Activated naive CD8-positive, alpha-beta T cell treated with anti-CD3 and anti-CD28 coated beads, Interleukin-2, amount 10 ng/mL, durations not matched to agents 7 days and 5 days (primary cell): ENCODE results near the gene C15orf40. TPM values are rescaled to one million over a fixed set of nuclear protein-coding genes. Genes with fewer than 3 reads are reported as not detected.
A peak's percentile ranks its signal among the peaks of the same experiment; 100 is the strongest.
"Not testable (repeated sequence)": the region's sequence is repeated elsewhere in the genome, so short reads cannot be mapped to it uniquely, and the experiment has no call there.

Source experiments
- ATAC-seq: fragments of 150-1000 bp; cut with Tn5 transposase; one replicate; pipeline ENCODE4 v1.10.0; 2021; ENCODE audit warnings: low read depth, moderate library complexity
- POLR2A ChIA-PET: fragments of 350-600 bp; sonication (Branson Sonifier 250); formaldehyde crosslinking; loops from one replicate; lab custom pipeline; 2021; ENCODE audit warnings: antibody characterized with exemption; lab: Charles Lee
- DNase-seq: peaks from one replicate; pipeline ENCODE4 v3.0.0; 2021
- H3K27ac Mint-ChIP-seq: one replicate; pipeline ENCODE4 v1.8.0; 2022; ENCODE audit warnings: mild to moderate bottlenecking, mixed read lengths
- H3K27me3 Mint-ChIP-seq: one replicate; pipeline ENCODE4 v1.8.0; 2022; ENCODE audit warnings: mild to moderate bottlenecking, moderate library complexity, mixed read lengths
- H3K36me3 Mint-ChIP-seq: one replicate; pipeline ENCODE4 v1.8.0; 2021; ENCODE audit warnings: mild to moderate bottlenecking, mixed read lengths
- H3K4me1 Mint-ChIP-seq: one replicate; pipeline ENCODE4 v1.8.0; 2021; ENCODE audit warnings: mixed read lengths
- H3K4me3 Mint-ChIP-seq: one replicate; pipeline ENCODE4 v1.8.0; 2022; ENCODE audit warnings: mild to moderate bottlenecking, moderate library complexity, mixed read lengths
- H3K9me3 Mint-ChIP-seq: one replicate; pipeline ENCODE4 v1.8.0; 2021; ENCODE audit warnings: mixed read lengths
- total RNA-seq, 2 experiments: library from RNA; stranded (reverse); gene quantifications; one replicate each; pipeline ENCODE4 v1.2.3, GENCODE V29; 2021

Gene C15orf40
- total RNA-seq, 2 experiments from 2014 or later, result 28.5 to 35.4 TPM

- H3K27me3 Mint-ChIP-seq, result no peaks in the 10 kb centered on the region
- ATAC-seq, result no peak
- no peak for DNase-seq
- H3K9me3 Mint-ChIP-seq, result no peaks in the 10 kb centered on the region
- POLR2A ChIA-PET, result interaction anchor here (1.1 kb wide), 2 partner anchors 20 to 49 kb away, joined by 3 to 4 read pairs; no protein-coding TSS in a partner anchor
- peaks cover 38% of the 10 kb centered on the region for H3K4me1 Mint-ChIP-seq
- H3K4me3 Mint-ChIP-seq, result no peak overlapping the region
- no peak overlapping the region for H3K27ac Mint-ChIP-seq
- H3K36me3 Mint-ChIP-seq, result peaks cover 16% of the 10 kb centered on the region
Measured at GRCh38 chr15:83014205-83014653, 2.8 kb upstream of the C15orf40 start.

GRCh38 chr15:83012636-83013035 lies 1.2 kb upstream of the C15orf40 start:
- no peaks in the 10 kb centered on the region for H3K27me3 Mint-ChIP-seq
- no peaks in the 10 kb centered on the region for H3K9me3 Mint-ChIP-seq
- no peak for DNase-seq
- H3K4me1 Mint-ChIP-seq, result peaks cover 38% of the 10 kb centered on the region
- peak overlapping the region; percentile 99 for H3K4me3 Mint-ChIP-seq
- H3K36me3 Mint-ChIP-seq, result peaks cover 16% of the 10 kb centered on the region
- POLR2A ChIA-PET, result interaction anchor here (1.1 to 1.3 kb wide), 2 partner anchors 50 to 473 kb away, joined by 3 to 4 read pairs; partner anchors contain the start of gene RPS17
- peak overlapping the region; percentile 98 for H3K27ac Mint-ChIP-seq
- no peak for ATAC-seq

- ATAC-seq, result no peak
- H3K4me3 Mint-ChIP-seq, result peak overlapping the region; percentile 99
- POLR2A ChIA-PET, result interaction anchor here (0.5 to 1.9 kb wide), 11 partner anchors 10 to 472 kb away, joined by 3 to 25 read pairs (median 6); partner anchors contain the start of genes BTBD1, RPS17 and TM6SF1
- peaks cover 14% of the 10 kb centered on the region for H3K36me3 Mint-ChIP-seq
- no peaks in the 10 kb centered on the region for H3K9me3 Mint-ChIP-seq
- H3K27me3 Mint-ChIP-seq, result no peaks in the 10 kb centered on the region
- H3K27ac Mint-ChIP-seq, result peak overlapping the region; percentile 98
- no peak for DNase-seq
- peaks cover 38% of the 10 kb centered on the region for H3K4me1 Mint-ChIP-seq
Measured at GRCh38 chr15:83012076-83012426, 612 bp upstream of the C15orf40 start.

GRCh38 chr15:83010709-83011270 lies 649 bp downstream of the C15orf40 start:
- ATAC-seq (peak; percentile 63), DNase-seq (peak; percentile 79)
- H3K9me3 Mint-ChIP-seq, result no peaks in the 10 kb centered on the region
- H3K4me3 Mint-ChIP-seq, result peak overlapping the region; percentile 99
- H3K27me3 Mint-ChIP-seq, result no peaks in the 10 kb centered on the region
- H3K27ac Mint-ChIP-seq, result peak overlapping the region; percentile 98
- H3K36me3 Mint-ChIP-seq, result peaks cover 12% of the 10 kb centered on the region
- POLR2A ChIA-PET, result interaction anchor here (0.5 to 1.9 kb wide), 15 partner anchors 8 to 471 kb away, joined by 3 to 25 read pairs (median 6); partner anchors contain the start of genes BTBD1, RAMAC, RPS17 and TM6SF1
- H3K4me1 Mint-ChIP-seq, result peaks cover 38% of the 10 kb centered on the region

- H3K4me1 Mint-ChIP-seq, H3K36me3 Mint-ChIP-seq, ATAC-seq, DNase-seq, H3K27ac Mint-ChIP-seq, H3K9me3 Mint-ChIP-seq, H3K27me3 Mint-ChIP-seq, H3K4me3 Mint-ChIP-seq: not testable (repeated sequence)
- POLR2A ChIA-PET, result interaction anchor here (0.5 to 1.8 kb wide), 5 partner anchors 15 to 461 kb away, joined by 3 to 7 read pairs (median 3); partner anchors contain the start of gene RAMAC
Measured at GRCh38 chr15:83000672-83001031, 10.8 kb downstream of the C15orf40 start.

GRCh38 chr15:82999905-83000671 lies 11.4 kb downstream of the C15orf40 start:
- no peaks in the 10 kb centered on the region for H3K27me3 Mint-ChIP-seq
- H3K27ac Mint-ChIP-seq, result peak overlapping the region; percentile 78

GRCh38 chr15:82999426-82999825 lies 12.0 kb downstream of the C15orf40 start:
- H3K36me3 Mint-ChIP-seq, result no peaks in the 10 kb centered on the region
- DNase-seq (no peak), ATAC-seq (no peak)
- POLR2A ChIA-PET, result interaction anchor here (1.4 to 1.8 kb wide), 3 partner anchors 14 to 460 kb away, joined by 3 to 7 read pairs (median 6); partner anchors contain the start of gene RAMAC
- H3K9me3 Mint-ChIP-seq, result no peaks in the 10 kb centered on the region
- peaks cover 6% of the 10 kb centered on the region for H3K4me1 Mint-ChIP-seq
- H3K27ac Mint-ChIP-seq, result no peak overlapping the region
- H3K27me3 Mint-ChIP-seq, result no peaks in the 10 kb centered on the region
- H3K4me3 Mint-ChIP-seq, result no peak overlapping the region

More at GRCh38 chr15:82999905-83000671, 11.4 kb downstream of the C15orf40 start:
- H3K36me3 Mint-ChIP-seq, result no peaks in the 10 kb centered on the region
- no peaks in the 10 kb centered on the region for H3K9me3 Mint-ChIP-seq
- POLR2A ChIA-PET, result interaction anchor here (0.5 to 1.8 kb wide), 5 partner anchors 14 to 461 kb away, joined by 3 to 7 read pairs (median 3); partner anchors contain the start of gene RAMAC
- H3K4me3 Mint-ChIP-seq, result peak overlapping the region; percentile 86
- DNase-seq (peak; percentile 37), ATAC-seq (peak; percentile 91)
- H3K4me1 Mint-ChIP-seq, result peaks cover 6% of the 10 kb centered on the region

GRCh38 chr15:82995938-82996337 lies 15.5 kb downstream of the C15orf40 start:
- H3K27me3 Mint-ChIP-seq, result no peaks in the 10 kb centered on the region
- POLR2A ChIA-PET, result no interaction called here
- H3K27ac Mint-ChIP-seq, result no peak overlapping the region
- H3K4me1 Mint-ChIP-seq, result peaks cover 8% of the 10 kb centered on the region
- H3K36me3 Mint-ChIP-seq, result peaks cover 4% of the 10 kb centered on the region
- no peak overlapping the region for H3K4me3 Mint-ChIP-seq
- DNase-seq (no peak), ATAC-seq (no peak)
- H3K9me3 Mint-ChIP-seq, result no peaks in the 10 kb centered on the region

- POLR2A ChIA-PET, result no interaction called here
- Mint-ChIP-seq H3K4me3 (no peak overlapping the region), H3K27me3 (no peaks in the 10 kb centered on the region), H3K36me3 (peaks cover 8% of the 10 kb centered on the region), H3K4me1 (peaks cover 7% of the 10 kb centered on the region), H3K27ac (no peak overlapping the region), H3K9me3 (no peaks in the 10 kb centered on the region)
- no peak for DNase-seq
- ATAC-seq, result no peak
Measured at GRCh38 chr15:82995076-82995475, 16.4 kb downstream of the C15orf40 start.

- Mint-ChIP-seq H3K36me3 (peaks cover 14% of the 10 kb centered on the region), H3K4me3 (no peak overlapping the region), H3K9me3 (no peaks in the 10 kb centered on the region), H3K27me3 (no peaks in the 10 kb centered on the region), H3K4me1 (peaks cover 10% of the 10 kb centered on the region), H3K27ac (no peak overlapping the region)
- no peak for DNase-seq
- ATAC-seq, result no peak
- POLR2A ChIA-PET, result no interaction called here
Measured at GRCh38 chr15:82993144-82993543, 18.3 kb downstream of the C15orf40 start.

- Mint-ChIP-seq H3K9me3 (no peaks in the 10 kb centered on the region), H3K4me1 (peaks cover 11% of the 10 kb centered on the region), H3K4me3 (no peak overlapping the region), H3K36me3 (peaks cover 16% of the 10 kb centered on the region), H3K27me3 (no peaks in the 10 kb centered on the region), H3K27ac (no peak overlapping the region)
- ATAC-seq (no peak), DNase-seq (no peak)
- POLR2A ChIA-PET, result no interaction called here
Measured at GRCh38 chr15:82992436-82992998, 18.9 kb downstream of the C15orf40 start.

- H3K36me3 Mint-ChIP-seq, result peaks cover 24% of the 10 kb centered on the region
- H3K9me3 Mint-ChIP-seq, result no peaks in the 10 kb centered on the region
- H3K27ac Mint-ChIP-seq, result peak overlapping the region; percentile 98
- DNase-seq (no peak), ATAC-seq (peak; percentile 42)
- POLR2A ChIA-PET, result interaction anchor here (1.2 to 2.3 kb wide), 9 partner anchors 13 to 446 kb away, joined by 3 to 17 read pairs (median 7); partner anchors contain the start of genes C15orf40 and RPS17
- no peaks in the 10 kb centered on the region for H3K27me3 Mint-ChIP-seq
- peaks cover 27% of the 10 kb centered on the region for H3K4me1 Mint-ChIP-seq
- peak overlapping the region; percentile 90 for H3K4me3 Mint-ChIP-seq
Measured at GRCh38 chr15:82986442-82986780, 25.0 kb downstream of the C15orf40 start.
